ENCODE results near the gene PABPN1L. TPM values are rescaled to one million over a fixed set of nuclear protein-coding genes. Genes with fewer than 3 reads are reported as not detected.
A peak's percentile ranks its signal among the peaks of the same experiment; 100 is the strongest.

Gene PABPN1L
- total and polyA plus RNA-seq, 2 donors from 2014 or later: not detected

- Histone ChIP-seq H3K27me3 (ENCODE audit: control insufficient read depth, insufficient read depth, low read length) (no peaks in the 10 kb centered on the region), H3K4me1 (ENCODE audit: control insufficient read depth in 2 of 3, insufficient read depth in 2 of 3, low read depth in 1 of 3, low read length in 3 of 3) (no peaks in the 10 kb centered on the region), H3K9me3 (ENCODE audit: control insufficient read depth in 2 of 3, insufficient read depth in 1 of 3, low read length in 3 of 3) (no peaks in the 10 kb centered on the region), H3K36me3 (ENCODE audit: control insufficient read depth in 2 of 3, insufficient read depth in 3 of 3, low read length in 3 of 3) (no peaks in the 10 kb centered on the region), H3K4me3 (ENCODE audit: low read length in 3 of 3) (no peak overlapping the region), H3K27ac (ENCODE audit: low read depth in 2 of 2, low read length in 2 of 2) (no peak overlapping the region), H3K9ac (ENCODE audit: low read length in 3 of 3) (no peak overlapping the region)
- intact Hi-C loops (cut with DNase I): no loop called here
- peak in 3 of 5 donors; percentile 48 to 77 (median 49) for DNase-seq
- no peak for FAIRE-seq
- TF ChIP-seq CTCF (IDR thresholded peaks at IDR 0.05; ENCODE audit: borderline replicate concordance, extremely low read depth, insufficient read depth): no peak
Observed at GRCh38 chr16:88911136-88911945, 44.9 kb upstream of the PABPN1L start.

- Histone ChIP-seq H3K27me3 (ENCODE audit: control insufficient read depth, insufficient read depth, low read length) (no peaks in the 10 kb centered on the region), H3K4me3 (ENCODE audit: low read length in 3 of 3) (no peak overlapping the region), H3K9ac (ENCODE audit: low read length in 3 of 3) (no peak overlapping the region), H3K27ac (ENCODE audit: low read depth in 2 of 2, low read length in 2 of 2) (no peak overlapping the region), H3K4me1 (ENCODE audit: control insufficient read depth in 2 of 3, insufficient read depth in 2 of 3, low read depth in 1 of 3, low read length in 3 of 3) (no peaks in the 10 kb centered on the region), H3K9me3 (ENCODE audit: control insufficient read depth in 2 of 3, insufficient read depth in 1 of 3, low read length in 3 of 3) (no peaks in the 10 kb centered on the region), H3K36me3 (ENCODE audit: control insufficient read depth in 2 of 3, insufficient read depth in 3 of 3, low read length in 3 of 3) (no peaks in the 10 kb centered on the region)
- FAIRE-seq: no peak
- no peak for TF ChIP-seq CTCF (IDR thresholded peaks at IDR 0.05; ENCODE audit: borderline replicate concordance, extremely low read depth, insufficient read depth)
- DNase-seq: no peak
- intact Hi-C loops (cut with DNase I): no loop called here
Observed at GRCh38 chr16:88910284-88911135, 44.0 kb upstream of the PABPN1L start.

GRCh38 chr16:88909431-88910210, 43.2 kb upstream of the PABPN1L start:
- H3K27ac ChIP-seq (ENCODE audit: low read depth in 2 of 2, low read length in 2 of 2): no peak overlapping the region
- no peaks in the 10 kb centered on the region for H3K27me3 ChIP-seq (ENCODE audit: control insufficient read depth, insufficient read depth, low read length)
- DNase-seq (no peak), FAIRE-seq (no peak)
- no peak for TF ChIP-seq CTCF (IDR thresholded peaks at IDR 0.05; ENCODE audit: borderline replicate concordance, extremely low read depth, insufficient read depth)
- intact Hi-C loops (cut with DNase I): no loop called here
- no peaks in the 10 kb centered on the region for H3K9me3 ChIP-seq (ENCODE audit: control insufficient read depth in 2 of 3, insufficient read depth in 1 of 3, low read length in 3 of 3)
- H3K9ac ChIP-seq (ENCODE audit: low read length in 3 of 3): no peak overlapping the region
- no peaks in the 10 kb centered on the region for H3K36me3 ChIP-seq (ENCODE audit: control insufficient read depth in 2 of 3, insufficient read depth in 3 of 3, low read length in 3 of 3)
- H3K4me3 ChIP-seq (ENCODE audit: low read length in 3 of 3): no peak overlapping the region
- no peaks in the 10 kb centered on the region for H3K4me1 ChIP-seq (ENCODE audit: control insufficient read depth in 2 of 3, insufficient read depth in 2 of 3, low read depth in 1 of 3, low read length in 3 of 3)
